ENCODE data around the gene CGA.
"Not testable (repeated sequence)": the region's sequence is repeated elsewhere in the genome, so short reads cannot be mapped to it uniquely, and the experiment has no call there.

Gene CGA

GRCh38 chr6:87095087-87095509 is at the start of gene CGA:
CGA (minus strand) TSS chr6:87095106; CDS start chr6:87088200, 6,906 bp downstream.
- no peak for DNase-seq

DNA sequence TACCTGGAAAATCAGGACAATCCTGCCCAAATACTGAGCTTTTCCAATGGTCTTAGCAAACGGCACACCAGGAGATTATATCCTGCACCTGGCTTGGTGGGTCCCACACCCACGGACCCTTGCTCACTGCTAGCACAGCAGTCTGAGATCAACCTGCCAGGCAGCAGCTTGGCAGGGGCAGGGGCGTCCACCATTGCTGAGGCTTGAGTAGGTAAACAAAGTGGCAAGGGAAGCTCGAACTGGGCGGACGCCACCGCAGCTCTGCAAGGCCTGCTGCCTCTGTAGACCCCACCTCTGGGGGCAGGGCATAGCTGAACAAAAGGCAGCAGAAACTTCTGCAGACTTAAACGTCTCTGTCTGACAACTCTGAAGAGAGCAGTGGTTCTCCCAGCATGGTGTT is 45.0 kb upstream of the CGA start:
- not testable (repeated sequence) for DNase-seq

DNA sequence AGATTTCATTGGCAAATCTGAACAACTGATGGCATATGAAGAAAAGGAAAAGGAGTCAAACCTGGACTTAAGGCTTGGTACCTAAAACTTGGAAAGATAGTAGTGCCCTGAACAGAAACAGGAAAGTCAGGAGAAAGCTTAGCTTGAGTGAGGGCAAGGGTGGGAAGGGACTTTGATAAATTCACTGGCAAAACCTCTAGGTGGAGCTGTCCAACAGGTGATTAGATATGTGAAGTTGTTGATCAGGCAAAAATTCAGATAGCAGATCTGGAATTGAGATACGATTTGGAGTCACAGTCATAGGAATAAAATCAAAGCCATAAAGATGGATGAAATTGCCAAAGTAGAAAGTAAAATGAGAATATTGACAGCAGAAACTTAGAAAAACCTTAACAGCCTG is 44.3 kb upstream of the CGA start:
- peak; percentile 8 for DNase-seq

DNA sequence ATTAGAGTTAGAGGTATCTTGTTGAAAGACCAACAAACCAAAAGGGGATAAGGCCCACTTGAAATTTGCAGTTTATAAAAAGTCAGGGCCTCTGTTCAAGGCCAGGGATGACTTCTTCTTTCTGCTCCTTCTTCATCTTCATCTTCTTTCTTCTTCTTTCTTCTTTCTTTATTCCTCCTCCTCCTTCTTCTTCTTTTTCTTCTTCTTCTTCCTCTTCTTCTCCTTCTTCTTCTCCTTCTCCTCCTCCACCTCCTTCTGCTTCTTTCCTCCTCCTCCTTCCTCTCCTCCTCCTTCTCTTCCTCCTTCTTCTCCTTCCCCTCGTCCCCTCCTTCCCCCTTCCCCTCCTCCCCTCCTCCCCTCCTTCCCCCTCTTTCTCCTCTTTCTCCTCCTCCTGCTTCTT is 42.1 kb upstream of the CGA start:
- DNase-seq, result no peak

DNA sequence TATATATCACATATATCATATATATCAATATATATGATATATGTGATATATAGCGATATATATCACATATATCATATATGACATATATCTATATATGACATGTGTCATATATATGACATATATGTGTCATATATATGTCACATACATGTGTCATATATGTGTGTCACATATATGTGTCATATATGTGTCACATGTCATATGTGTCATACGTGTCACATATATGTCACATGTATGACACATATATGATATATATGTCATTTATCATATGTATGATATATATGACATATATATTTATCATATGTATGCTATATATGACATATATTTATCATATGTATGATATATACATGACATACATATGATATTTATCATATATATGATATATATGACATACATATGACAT is 32.8 kb upstream of the CGA start:
- no peak for DNase-seq

DNA sequence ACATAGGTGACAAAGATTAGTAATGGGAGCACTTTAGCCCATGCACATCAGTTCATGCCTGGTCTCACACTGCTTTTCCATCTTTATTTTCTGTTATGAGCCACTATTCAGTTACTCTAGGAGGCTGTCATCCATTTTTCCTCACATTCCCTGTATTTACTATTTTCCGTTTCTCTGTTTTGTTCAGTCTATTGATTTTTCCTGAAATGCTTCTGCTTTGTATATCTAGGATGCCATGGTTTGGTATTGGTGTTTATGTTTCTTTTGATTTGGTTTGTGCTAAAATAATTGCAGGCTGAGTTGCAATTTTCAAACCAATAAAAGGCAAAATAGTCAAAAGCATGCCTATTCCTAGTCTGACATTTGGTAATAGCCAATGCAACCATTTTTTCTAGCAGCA is 31.6 kb upstream of the CGA start:
- DNase-seq, result no peak

DNA sequence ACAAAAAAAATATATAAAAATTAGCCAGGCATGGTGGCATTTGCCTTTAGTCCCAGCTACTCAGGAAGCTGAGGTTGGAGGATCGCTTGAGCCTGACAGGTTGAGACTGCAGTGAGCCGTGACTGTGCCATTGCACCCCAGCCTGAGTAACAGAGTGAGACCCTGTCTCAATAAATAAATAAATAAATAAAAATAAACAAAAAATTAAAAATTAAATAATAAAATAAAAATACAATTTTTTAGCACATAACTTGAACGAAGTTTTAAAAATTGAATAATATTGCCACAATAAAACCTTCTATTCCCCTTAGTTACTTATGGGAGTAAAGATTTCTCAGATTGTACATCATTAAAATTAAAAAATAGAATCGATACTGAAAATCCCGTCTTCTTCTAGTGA is 29.2 kb upstream of the CGA start:
- no peak for DNase-seq

DNA sequence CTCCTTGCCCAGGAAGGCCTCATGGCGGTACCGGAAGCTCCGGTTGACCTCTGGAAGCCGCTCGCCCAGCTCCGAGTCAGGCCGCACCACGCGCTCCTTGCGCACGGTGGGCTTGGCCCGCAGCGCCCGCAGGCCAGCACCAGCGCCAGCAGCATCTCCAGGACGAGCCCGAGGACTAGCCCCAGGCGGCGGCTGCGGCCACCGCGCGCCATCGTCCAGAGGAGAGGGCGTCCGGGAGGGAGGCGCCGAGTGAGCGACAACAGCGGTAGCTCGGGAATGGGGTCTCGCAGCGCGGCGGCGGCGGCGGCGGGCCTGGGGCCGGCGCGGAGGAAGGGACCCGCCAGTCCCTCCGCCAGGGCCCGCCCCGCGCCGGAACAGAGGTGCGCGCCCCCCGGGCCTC is 27.6 kb upstream of the CGA start:
- DNase-seq, result no peak

DNA sequence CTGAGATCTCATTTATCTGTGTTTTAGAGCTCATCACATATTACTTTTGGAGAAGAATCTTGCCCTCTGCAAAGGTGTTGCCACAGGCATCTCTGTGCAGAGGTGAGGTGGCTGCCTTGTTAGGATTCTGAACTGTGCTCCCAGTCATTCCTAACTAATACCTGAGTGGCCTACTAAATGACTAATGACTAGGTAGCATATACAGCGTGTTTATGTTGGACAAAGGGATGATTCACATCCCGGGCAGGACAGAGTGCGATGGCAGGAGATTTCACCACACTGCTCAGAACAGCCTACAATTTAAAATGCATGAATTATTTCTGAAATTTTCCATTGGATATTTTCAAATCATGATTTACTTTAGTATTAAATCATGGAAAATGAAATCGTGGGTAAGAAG is 23.1 kb upstream of the CGA start:
- no peak for DNase-seq

GRCh38 chr6:87116922-87117321 is 22.0 kb upstream of the CGA start:
- no peak for DNase-seq

DNA sequence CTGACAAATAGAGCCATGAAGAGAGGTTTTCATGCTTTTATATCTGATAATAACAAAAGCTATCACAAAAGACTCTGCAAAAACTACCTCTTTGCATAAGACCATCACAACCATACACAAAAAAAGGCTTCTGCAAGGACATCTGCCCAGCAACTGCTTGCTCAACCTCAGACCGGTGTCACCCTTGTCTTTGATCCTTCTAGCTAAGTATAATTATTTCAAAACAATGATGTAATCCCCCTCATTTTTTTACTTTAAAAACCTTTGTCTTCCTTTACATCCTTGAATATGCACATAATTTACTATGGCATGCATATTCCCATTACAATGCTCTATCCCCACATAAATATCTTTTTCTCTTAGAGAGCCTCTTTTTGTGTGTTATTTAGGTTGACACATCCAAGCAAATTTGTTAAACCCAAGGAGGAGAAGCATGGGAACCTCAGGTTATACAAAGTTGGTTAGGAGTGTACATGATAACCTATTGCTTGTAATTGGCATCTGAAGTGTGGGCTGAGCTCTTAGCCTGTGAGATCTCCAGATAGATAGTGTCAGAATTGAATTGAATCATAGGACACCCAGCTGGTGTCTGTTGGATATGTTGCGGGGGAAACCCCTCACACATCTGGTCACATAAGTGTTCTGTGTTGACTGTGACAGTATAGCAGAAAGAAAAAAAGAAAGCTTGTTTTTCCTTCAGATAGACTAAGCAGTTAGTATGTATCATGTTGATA is 20.7 kb upstream of the CGA start:
- DNase-seq, result no peak

- no peak for DNase-seq
These were observed 15.7 kb upstream of the CGA start for GRCh38 chr6:87110636-87111035.

GRCh38 chr6:87105823-87106222 is 10.9 kb upstream of the CGA start:
- no peak for DNase-seq

DNA sequence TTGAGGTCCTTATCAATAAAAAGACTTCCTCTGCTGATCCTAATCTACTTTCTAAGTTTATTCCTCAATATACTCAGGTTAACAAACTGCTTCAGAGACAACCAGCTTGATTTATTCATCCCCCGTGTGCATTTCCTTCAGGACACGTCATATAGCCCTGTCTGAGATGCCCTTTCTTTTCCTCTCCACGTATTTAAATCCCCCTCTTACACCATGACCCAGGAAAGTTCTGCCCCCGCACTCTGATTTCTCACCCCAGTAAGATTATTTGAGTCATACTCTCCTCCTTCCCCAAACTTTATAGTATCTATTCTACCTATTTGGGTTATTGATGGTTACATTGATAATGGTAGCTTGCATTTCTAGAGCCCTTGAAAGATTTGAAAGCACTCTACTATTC is 9.8 kb upstream of the CGA start:
- no peak for DNase-seq

- no peak for DNase-seq
These were observed 9.2 kb upstream of the CGA start for GRCh38 chr6:87103977-87104601.

DNA sequence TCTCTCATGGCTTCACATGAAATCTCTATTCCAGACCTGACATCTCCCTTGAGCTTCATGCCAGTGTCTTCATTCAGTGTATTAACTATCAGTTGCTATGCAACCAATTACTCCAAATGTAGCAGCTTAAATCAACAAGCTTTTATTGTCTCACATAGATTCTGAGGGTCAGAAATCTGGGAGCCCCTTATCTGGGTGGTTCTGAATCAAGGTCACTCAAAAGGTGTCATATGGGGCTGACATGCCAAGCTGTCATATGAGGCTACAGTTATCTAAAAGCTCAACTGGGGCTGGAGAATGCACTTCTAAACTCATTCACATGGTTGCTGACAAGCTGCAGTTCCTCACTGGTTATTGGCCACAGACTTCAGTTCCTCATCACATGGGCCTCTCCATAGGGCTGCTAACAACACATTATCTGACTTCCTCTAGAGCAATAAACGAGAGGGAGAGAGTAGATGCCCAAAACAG is 7.3 kb upstream of the CGA start:
- DNase-seq, result no peak

DNA sequence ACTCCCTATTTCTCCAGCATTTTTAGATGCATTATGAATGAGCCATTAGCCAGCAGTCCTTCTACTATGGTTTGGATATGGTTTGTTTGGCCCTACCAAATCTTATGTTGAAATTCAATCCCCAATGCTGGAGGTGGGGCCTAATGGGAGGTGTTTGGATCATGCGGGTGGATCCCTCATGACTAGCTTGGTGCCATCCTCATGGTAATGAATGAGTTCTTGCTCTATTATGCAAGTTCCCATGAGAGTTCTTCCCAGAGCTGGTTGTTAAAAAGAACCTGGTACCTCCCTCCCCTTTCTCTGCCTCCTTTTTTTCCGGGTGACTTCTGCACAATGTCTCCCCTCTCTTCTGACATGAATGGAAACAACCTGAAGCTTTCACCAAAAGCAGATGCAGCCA is 6.2 kb upstream of the CGA start:
- DNase-seq, result no peak

DNA sequence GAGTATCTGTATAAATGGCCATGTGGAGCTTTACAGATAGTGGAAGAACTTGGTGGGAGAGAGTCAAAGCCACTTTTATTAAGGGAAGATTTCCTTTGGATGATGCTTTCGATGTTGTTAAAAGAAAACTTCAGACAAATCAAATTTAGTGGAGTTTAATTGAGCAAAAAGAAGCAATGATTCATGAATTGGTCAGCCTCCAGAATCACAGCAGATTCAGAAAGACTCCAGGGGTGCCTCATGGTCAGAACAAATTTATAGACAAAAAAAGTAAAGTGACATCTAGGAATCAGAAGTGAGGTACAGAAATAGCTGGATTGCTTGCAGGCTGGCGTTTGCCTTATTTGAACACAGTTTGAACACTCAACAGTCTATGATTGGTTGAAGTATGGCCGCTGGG is 5.3 kb upstream of the CGA start:
- DNase-seq, result no peak

DNA sequence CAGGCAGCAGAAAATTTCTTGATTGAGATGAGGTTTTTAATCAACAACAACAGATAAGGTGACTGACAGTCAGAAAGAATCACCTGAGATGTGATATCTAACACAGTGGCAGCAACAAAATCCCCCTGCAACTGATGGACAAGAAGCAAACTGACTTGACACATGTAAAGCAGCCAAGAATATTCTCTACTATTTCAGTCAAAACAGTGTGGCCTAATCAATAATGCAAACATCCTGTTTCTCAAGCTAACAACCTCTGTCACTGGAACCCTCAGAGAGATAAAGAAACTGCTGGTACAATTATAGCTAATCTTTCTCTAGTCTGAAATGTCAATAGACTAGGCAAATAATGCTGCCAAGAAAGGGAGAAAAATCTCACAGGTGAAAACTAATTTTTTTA is 4.6 kb upstream of the CGA start:
- no peak for DNase-seq

GRCh38 chr6:87094576-87094975 is 330 bp downstream of the CGA start:
- DNase-seq, result no peak

- DNase-seq, result no peak
These were observed 1.3 kb downstream of the CGA start for GRCh38 chr6:87093651-87094050.

GRCh38 chr6:87093199-87093598 is 1.7 kb downstream of the CGA start:
- no peak for DNase-seq

DNA sequence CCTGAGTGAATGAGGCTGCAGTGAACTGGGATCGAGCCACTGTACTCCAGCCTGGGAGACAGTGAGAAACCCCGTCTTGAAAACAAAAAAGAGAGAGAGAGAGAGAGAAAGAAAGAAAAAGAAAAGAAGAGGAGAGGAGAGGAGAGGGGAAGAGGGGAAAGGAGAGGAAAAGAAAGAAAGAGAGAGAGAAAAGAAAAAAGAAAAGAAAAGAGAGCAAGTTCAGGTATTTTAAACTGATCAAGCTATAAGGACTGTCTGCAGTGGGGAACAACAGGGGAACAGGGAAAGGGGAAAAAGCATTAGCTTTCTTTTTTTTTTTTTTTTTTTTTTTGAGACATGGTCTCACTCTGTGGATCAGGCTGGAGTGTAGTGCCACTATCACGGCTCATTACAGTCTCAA is 2.5 kb downstream of the CGA start:
- no peak for DNase-seq

- DNase-seq, result no peak
These were observed 5.8 kb downstream of the CGA start for GRCh38 chr6:87089135-87089534.

GRCh38 chr6:87088076-87088475 is 6.8 kb downstream of the CGA start:
- DNase-seq, result no peak
